GM12865 (cell line): Measurements from ENCODE around the gene PLPP3.

ENCODE experiments used
- DNase-seq: peaks from one replicate; pipeline ENCODE4 v3.0.0; 2010; ENCODE audit warnings: low read depth
- H3K4me3 ChIP-seq: 2 replicates; pipeline ENCODE4 v1.5.1; 2011; ENCODE audit warnings: mild to moderate bottlenecking, low read depth, low read length, control low read depth
- CTCF ChIP-seq: IDR thresholded peaks from 2 replicates; pipeline ENCODE4 v1.5.1; 2011; ENCODE audit warnings: low read length, control low read depth, low read depth, inconsistent platforms; ENCODE audit not compliant: insufficient read depth; ENCODE audit errors: missing control alignments

The PLPP3 gene

DNA sequence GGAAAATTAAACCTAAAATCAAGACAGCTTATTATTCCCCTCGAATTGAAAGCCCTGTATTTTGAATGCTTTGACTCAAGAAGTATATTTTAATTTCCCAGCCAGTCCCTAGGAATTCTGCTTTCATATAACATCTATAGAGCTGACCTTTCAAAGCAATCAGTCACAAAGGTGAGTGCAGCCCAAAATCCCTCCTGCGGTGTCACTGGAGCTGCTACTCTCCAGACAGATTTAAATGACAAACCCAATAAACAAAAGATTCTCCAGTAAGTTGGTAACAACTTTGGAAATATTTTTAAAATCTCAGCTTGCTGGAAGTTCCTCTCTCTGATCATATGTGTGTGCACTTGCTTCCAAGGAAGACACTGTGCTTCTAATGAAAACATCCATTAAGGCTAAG, 14.7 kb downstream of the PLPP3 start:
- no peak overlapping the region for H3K4me3 ChIP-seq
- no peak for DNase-seq
- no peak for TF ChIP-seq CTCF

- no peak for DNase-seq
- TF ChIP-seq CTCF: no peak
- no peak overlapping the region for H3K4me3 ChIP-seq
Observed at GRCh38 chr1:56563568-56563967, 15.8 kb downstream of the PLPP3 start.

GRCh38 chr1:56562891-56563452, 16.4 kb downstream of the PLPP3 start:
- no peak overlapping the region for H3K4me3 ChIP-seq
- no peak for DNase-seq
- TF ChIP-seq CTCF: no peak

DNA sequence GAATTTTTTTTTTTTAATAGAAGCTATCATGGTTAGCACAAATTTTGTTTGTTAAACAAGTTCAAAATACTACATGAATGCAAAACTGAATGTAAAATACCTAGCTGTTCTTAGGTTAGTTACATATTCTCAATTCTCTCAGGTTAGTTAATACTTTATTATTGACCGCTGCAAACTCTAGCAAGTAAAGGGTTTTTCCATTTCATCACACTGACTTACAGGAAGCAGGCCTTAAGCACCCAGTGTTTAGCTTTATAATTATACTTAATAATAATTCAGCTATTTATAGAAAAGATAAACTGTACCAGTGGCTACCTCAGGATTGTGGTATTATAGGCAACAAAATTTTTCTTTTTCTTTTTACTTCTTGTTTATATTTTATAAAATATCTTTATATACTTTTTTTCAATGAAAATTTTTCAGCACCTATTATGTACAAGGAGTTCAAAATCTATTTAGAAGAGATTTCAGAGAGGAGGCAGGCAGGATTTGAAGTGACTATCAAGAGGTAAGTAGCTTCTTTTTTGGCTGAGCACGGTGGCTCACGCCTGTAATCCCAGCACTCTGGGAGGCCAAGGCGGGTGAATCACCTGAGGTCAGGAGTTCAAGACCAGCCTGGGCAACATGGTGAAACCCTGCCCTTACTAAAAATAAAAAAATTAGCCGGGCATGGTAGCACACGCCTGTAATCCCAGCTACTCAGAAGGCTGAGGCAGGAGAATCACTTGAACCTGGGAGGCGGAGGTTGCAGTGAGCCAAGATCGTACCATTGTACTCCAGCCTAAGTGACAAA, 17.9 kb downstream of the PLPP3 start:
- no peak for TF ChIP-seq CTCF
- DNase-seq: no peak

GRCh38 chr1:56557746-56558145, 21.6 kb downstream of the PLPP3 start:
- TF ChIP-seq CTCF: no peak
- DNase-seq: no peak
- no peak overlapping the region for H3K4me3 ChIP-seq

More for the DNA sequence above, 17.9 kb downstream of the PLPP3 start:
- no peak overlapping the region for H3K4me3 ChIP-seq

GRCh38 chr1:56555448-56555847, 23.9 kb downstream of the PLPP3 start:
- no peak overlapping the region for H3K4me3 ChIP-seq
- DNase-seq: no peak
- TF ChIP-seq CTCF: no peak
